Globus pallidus (tissue), 1 donor: Measurements from ENCODE around the gene CRYGA.
"Not testable (repeated sequence)": the region's sequence is repeated elsewhere in the genome, so short reads cannot be mapped to it uniquely, and the experiment has no call there.

Experiments used
- DNase-seq: peaks from one replicate; pipeline ENCODE4 v3.0.0-alpha.2; 2015; ENCODE audit warnings: low spot score

The CRYGA gene

DNA sequence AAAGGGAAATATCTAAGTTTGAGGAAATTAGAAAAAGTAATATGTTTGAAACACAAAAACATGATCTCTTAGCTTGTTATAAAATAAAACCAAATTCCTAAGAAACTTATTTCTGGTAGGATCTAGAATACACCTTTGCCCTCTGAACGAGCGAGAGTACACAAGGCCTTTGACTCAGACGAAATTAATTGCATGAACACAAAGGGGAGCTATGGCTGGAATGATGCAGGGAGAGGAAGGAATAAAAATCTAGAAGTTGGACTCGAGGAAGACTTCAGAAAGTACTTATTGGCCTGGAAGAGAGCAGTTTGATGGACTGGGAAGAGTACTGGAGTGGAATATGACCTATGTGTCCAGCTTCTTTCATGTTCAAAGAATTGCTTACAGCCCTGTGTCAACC, 38.1 kb downstream of the CRYGA start:
- no peak for DNase-seq

- DNase-seq = not testable (repeated sequence)
Measured at GRCh38 chr2:208124013-208124715, 39.2 kb downstream of the CRYGA start, which contains the start of gene CRYGD. CRYGD (minus strand) TSS chr2:208124524; CDS start chr2:208124473, 51 bp downstream.

DNA sequence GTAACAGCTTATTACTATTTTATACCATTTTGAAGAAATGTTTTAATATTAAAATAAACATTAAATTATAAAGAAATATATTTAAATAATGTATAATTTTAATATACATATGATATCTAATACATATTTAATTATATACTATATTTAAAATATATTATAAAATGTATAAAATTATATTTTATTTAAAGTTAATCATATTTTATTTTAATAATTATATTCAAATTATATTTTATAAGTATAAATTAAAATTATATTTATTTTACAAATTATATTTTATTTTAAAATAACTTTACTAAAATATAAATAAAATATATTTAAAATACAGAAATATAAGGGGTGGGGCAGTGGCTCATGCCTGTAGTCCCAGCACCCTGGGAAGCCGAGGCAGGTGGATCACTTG, 41.1 kb downstream of the CRYGA start:
- DNase-seq = no peak

DNA sequence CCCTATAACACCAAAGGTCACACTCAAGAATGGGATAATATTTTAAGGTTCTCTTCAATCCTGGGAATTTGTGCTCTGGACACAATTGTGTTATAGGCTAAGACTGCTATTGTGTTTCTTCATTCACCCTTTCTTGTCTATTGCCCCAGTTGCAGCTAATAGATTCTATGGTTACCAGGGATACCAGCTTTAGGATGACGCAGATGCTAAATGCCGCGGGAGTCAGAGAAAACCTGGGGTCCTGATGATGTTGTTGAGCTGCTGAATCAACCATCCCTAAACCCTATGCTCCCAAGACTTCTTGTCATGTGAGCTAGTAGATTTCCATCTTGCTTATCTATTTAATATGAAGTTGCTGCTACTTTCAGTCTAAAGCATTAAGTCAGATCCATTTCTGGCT, 44.5 kb downstream of the CRYGA start:
- no peak for DNase-seq

DNA sequence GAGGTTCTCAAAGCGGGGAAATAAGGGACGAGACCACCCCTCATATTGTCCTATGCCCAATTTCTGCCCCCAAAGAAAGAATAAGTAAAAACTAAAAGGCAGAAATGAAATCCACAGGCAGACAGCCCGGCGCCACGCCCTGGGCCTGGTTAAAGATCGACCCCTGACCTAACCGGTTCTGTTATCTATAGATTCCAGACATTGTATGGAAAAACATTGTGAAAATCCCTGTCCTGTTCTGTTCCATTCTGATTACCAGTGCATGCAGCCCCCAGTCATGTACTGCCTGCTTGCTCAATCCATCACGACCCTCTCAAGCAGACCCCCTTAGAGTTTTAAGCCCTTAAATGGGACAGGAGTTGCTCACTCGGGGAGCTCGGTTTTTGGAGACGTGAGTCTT, 46.0 kb downstream of the CRYGA start:
- DNase-seq = not testable (repeated sequence)

DNA sequence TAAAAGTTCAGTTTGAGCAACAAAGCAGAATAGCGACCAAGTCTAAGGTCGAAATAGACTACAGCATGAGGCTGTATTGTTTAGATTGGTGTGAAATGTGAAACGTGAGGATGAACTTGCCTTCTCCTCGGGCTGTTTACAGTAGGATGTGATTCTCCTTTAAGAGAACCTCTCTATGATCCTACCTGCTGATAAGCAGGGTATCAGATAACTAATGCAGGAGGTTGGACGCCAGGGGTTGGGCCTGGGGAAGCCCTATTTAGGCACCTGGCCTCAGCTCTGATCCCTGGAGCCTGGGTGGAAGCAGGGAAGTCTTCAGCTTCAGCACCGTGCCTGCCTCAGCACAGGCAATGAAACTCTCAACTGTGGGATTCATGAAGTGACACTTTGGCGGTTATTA, 50.4 kb downstream of the CRYGA start:
- DNase-seq = no peak

DNA sequence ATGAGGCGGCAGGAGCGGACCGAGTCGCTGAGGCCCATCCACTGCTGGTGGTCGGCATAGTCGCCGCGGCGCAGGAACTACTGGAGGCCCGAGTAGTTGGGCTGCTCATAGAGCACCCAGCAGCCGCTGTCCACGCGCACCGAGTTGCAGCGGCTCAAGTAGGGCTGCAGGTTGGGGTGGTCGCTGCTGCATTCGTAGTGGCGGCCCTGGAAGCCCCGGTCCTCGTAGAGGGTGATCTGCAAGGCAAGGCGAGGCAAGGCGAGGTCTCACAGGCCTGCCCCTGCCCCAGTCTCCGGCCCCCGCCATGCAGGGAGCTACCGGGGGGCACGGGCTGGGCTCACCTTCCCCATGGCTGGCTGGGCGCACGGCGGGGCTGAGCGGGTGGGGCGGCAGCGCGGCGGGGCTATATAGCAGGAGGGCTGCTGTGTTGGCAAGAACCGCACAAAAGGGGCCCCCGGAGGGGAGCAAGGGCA, 51.1 kb downstream of the CRYGA start:
- not testable (repeated sequence) for DNase-seq
